Measurements from ENCODE around the gene MS4A4A. TPM values are rescaled to one million over a fixed set of nuclear protein-coding genes. Genes with fewer than 3 reads are reported as not detected.
"Not testable (repeated sequence)": the region's sequence is repeated elsewhere in the genome, so short reads cannot be mapped to it uniquely, and the experiment has no call there.

MS4A4A gene
- total RNA-seq, 1 donor from 2014 or later, result 53.9 TPM

- DNase-seq (no peak), ATAC-seq (peak; percentile 50)
- no peak overlapping the region for H3K27ac ChIP-seq
- H3K9me3 ChIP-seq, result no peaks in the 10 kb centered on the region
- H3K4me1 ChIP-seq, result no peaks in the 10 kb centered on the region
- H3K4me3 ChIP-seq, result no peak overlapping the region
- H3K27me3 ChIP-seq, result no peaks in the 10 kb centered on the region
- intact Hi-C loops (cut with DNase I), result no loop called here
- TF ChIP-seq CTCF (IDR thresholded peaks at IDR 0.05), result no peak
- H3K36me3 ChIP-seq, result no peaks in the 10 kb centered on the region
Measured at GRCh38 chr11:60288531-60288930, 8.1 kb downstream of the MS4A4A start.

GRCh38 chr11:60292145-60292544 lies 11.7 kb downstream of the MS4A4A start:
- ATAC-seq (peak; percentile 71), DNase-seq (no peak)
- Histone ChIP-seq H3K9me3 (no peaks in the 10 kb centered on the region), H3K27me3 (no peaks in the 10 kb centered on the region), H3K27ac (no peak overlapping the region), H3K4me1 (no peaks in the 10 kb centered on the region), H3K4me3 (no peak overlapping the region), H3K36me3 (no peaks in the 10 kb centered on the region)
- no peak for TF ChIP-seq CTCF (IDR thresholded peaks at IDR 0.05)
- intact Hi-C loops (cut with DNase I), result no loop called here

- Histone ChIP-seq H3K4me1 (no peaks in the 10 kb centered on the region), H3K27ac (no peak overlapping the region), H3K27me3 (no peaks in the 10 kb centered on the region), H3K36me3 (no peaks in the 10 kb centered on the region), H3K4me3 (no peak overlapping the region), H3K9me3 (no peaks in the 10 kb centered on the region)
- DNase-seq (no peak), ATAC-seq (no peak)
- TF ChIP-seq CTCF (IDR thresholded peaks at IDR 0.05), result no peak
- intact Hi-C loops (cut with DNase I), result no loop called here
Measured at GRCh38 chr11:60301178-60301577, 20.7 kb downstream of the MS4A4A start.

- H3K27me3 ChIP-seq; ATAC-seq; H3K9me3 ChIP-seq; DNase-seq; intact Hi-C loops (cut with DNase I); H3K4me3 ChIP-seq; H3K4me1 ChIP-seq; H3K36me3 ChIP-seq; H3K27ac ChIP-seq: not testable (repeated sequence)
Measured at GRCh38 chr11:60301884-60302283, 21.4 kb downstream of the MS4A4A start.

GRCh38 chr11:60303661-60304060 lies 23.2 kb downstream of the MS4A4A start:
- Histone ChIP-seq H3K36me3 (no peaks in the 10 kb centered on the region), H3K9me3 (no peaks in the 10 kb centered on the region), H3K27me3 (no peaks in the 10 kb centered on the region), H3K4me1 (no peaks in the 10 kb centered on the region), H3K27ac (no peak overlapping the region), H3K4me3 (no peak overlapping the region)
- intact Hi-C loops (cut with DNase I), result no loop called here
- DNase-seq (no peak), ATAC-seq (no peak)
- no peak for TF ChIP-seq CTCF (IDR thresholded peaks at IDR 0.05)

GRCh38 chr11:60305906-60306619 lies 25.6 kb downstream of the MS4A4A start:
- intact Hi-C loops (cut with DNase I), result no loop called here

More at GRCh38 chr11:60305906-60306619, 25.6 kb downstream of the MS4A4A start:
- H3K27me3 ChIP-seq, result no peaks in the 10 kb centered on the region
- no peaks in the 10 kb centered on the region for H3K36me3 ChIP-seq
- TF ChIP-seq CTCF (IDR thresholded peaks at IDR 0.05), result no peak
- DNase-seq (no peak), ATAC-seq (no peak)
- H3K4me1 ChIP-seq, result no peaks in the 10 kb centered on the region
- H3K27ac ChIP-seq, result no peak overlapping the region
- H3K4me3 ChIP-seq, result no peak overlapping the region
- H3K9me3 ChIP-seq, result no peaks in the 10 kb centered on the region
